ENCODE measurements around the gene WASHC4.

- TF ChIP-seq CTCF (conservative IDR thresholded peaks at IDR 0.05 in 1 of 2, IDR thresholded peaks at IDR 0.05 in 1 of 2; ENCODE audit: extremely low read depth in 1 of 2, insufficient read depth in 1 of 2, low read depth in 1 of 2, low read length in 2 of 2) (no peak), EZH2 (IDR thresholded peaks at IDR 0.05; ENCODE audit: borderline replicate concordance, low read length) (no peak)
These were observed 5.6 kb downstream of the WASHC4 start for GRCh38 chr12:105113094-105113493.
